ENCODE data around the gene SPAG16.

SPAG16 gene

GRCh38 chr2:213415093-213415492 is 130.8 kb downstream of the SPAG16 start:
- no peak for ATAC-seq
- no peak for TF ChIP-seq ZFP30 (CRISPR knock-in tag; IDR thresholded peaks at IDR 0.05)
- TF ChIP-seq ARNTL (CRISPR knock-in tag; IDR thresholded peaks at IDR 0.05; ENCODE audit: borderline replicate concordance, low read depth): no peak
- no peak for TF ChIP-seq PPARA (CRISPR knock-in tag; IDR thresholded peaks at IDR 0.05; ENCODE audit: borderline replicate concordance)
- no peak for TF ChIP-seq TSHZ2 (CRISPR knock-in tag; IDR thresholded peaks at IDR 0.05)
- no peak for TF ChIP-seq ZNF8 (CRISPR knock-in tag; IDR thresholded peaks at IDR 0.05)
- TF ChIP-seq ESRRG (CRISPR knock-in tag; IDR thresholded peaks at IDR 0.05): no peak
- no peak for TF ChIP-seq OSR1 (CRISPR knock-in tag; IDR thresholded peaks at IDR 0.05)
- TF ChIP-seq CSDC2 (CRISPR knock-in tag; IDR thresholded peaks at IDR 0.05): no peak
- no peak for TF ChIP-seq ZFP3 (CRISPR knock-in tag; IDR thresholded peaks at IDR 0.05)
- no peak for TF ChIP-seq ZNF70 (CRISPR knock-in tag; IDR thresholded peaks at IDR 0.05)
- no peak for TF ChIP-seq BACH2 (CRISPR knock-in tag; IDR thresholded peaks at IDR 0.05; ENCODE audit: borderline replicate concordance)
- no peak for TF ChIP-seq CREB5 (CRISPR knock-in tag; IDR thresholded peaks at IDR 0.05; ENCODE audit: low read depth)
- TF ChIP-seq ISL1 (CRISPR knock-in tag; IDR thresholded peaks at IDR 0.05): no peak
- TF ChIP-seq POU6F1 (CRISPR knock-in tag; IDR thresholded peaks at IDR 0.05; ENCODE audit: borderline replicate concordance, low read depth): no peak
- no peak for TF ChIP-seq ZNF565 (CRISPR knock-in tag; conservative IDR thresholded peaks at IDR 0.05; ENCODE audit: low read depth)
- no peak for TF ChIP-seq CSRNP3 (CRISPR knock-in tag; IDR thresholded peaks at IDR 0.05)
- TF ChIP-seq TCF4 (CRISPR knock-in tag; IDR thresholded peaks at IDR 0.05; ENCODE audit: borderline replicate concordance): no peak

- no peak for TF ChIP-seq OSR1 (CRISPR knock-in tag; IDR thresholded peaks at IDR 0.05)
- no peak for TF ChIP-seq ZNF8 (CRISPR knock-in tag; IDR thresholded peaks at IDR 0.05)
- TF ChIP-seq PATZ1 (CRISPR knock-in tag; IDR thresholded peaks at IDR 0.05; ENCODE audit: borderline replicate concordance): no peak
- TF ChIP-seq BACH2 (CRISPR knock-in tag; IDR thresholded peaks at IDR 0.05; ENCODE audit: borderline replicate concordance): no peak
- TF ChIP-seq GLIS3 (CRISPR knock-in tag; IDR thresholded peaks at IDR 0.05): no peak
- no peak for TF ChIP-seq ESRRG (CRISPR knock-in tag; IDR thresholded peaks at IDR 0.05)
- no peak for TF ChIP-seq ARNTL (CRISPR knock-in tag; IDR thresholded peaks at IDR 0.05; ENCODE audit: borderline replicate concordance, low read depth)
- TF ChIP-seq ZFP3 (CRISPR knock-in tag; IDR thresholded peaks at IDR 0.05): no peak
- TF ChIP-seq ZNF70 (CRISPR knock-in tag; IDR thresholded peaks at IDR 0.05): no peak
- no peak for TF ChIP-seq SNAI2 (CRISPR knock-in tag; IDR thresholded peaks at IDR 0.05)
- no peak for TF ChIP-seq RARB (CRISPR knock-in tag; IDR thresholded peaks at IDR 0.05)
- ATAC-seq: no peak
These were observed 132.6 kb downstream of the SPAG16 start for GRCh38 chr2:213416832-213417231.

- no peak for ATAC-seq
- TF ChIP-seq ZFP3 (CRISPR knock-in tag; IDR thresholded peaks at IDR 0.05) (no peak), CREB5 (CRISPR knock-in tag; IDR thresholded peaks at IDR 0.05; ENCODE audit: low read depth) (no peak), ESRRG (CRISPR knock-in tag; IDR thresholded peaks at IDR 0.05) (no peak), ZFP30 (CRISPR knock-in tag; IDR thresholded peaks at IDR 0.05) (no peak)
These were observed 135.7 kb downstream of the SPAG16 start for GRCh38 chr2:213419980-213420379.
